SK-N-SH (cell line): Measurements from ENCODE around the gene SERPINA12. TPM values are rescaled to one million over a fixed set of nuclear protein-coding genes. Genes with fewer than 3 reads are reported as not detected.

Experiments used
- CTCF ChIA-PET: fragments of 300-600, 350-600 bp; formaldehyde crosslinking; extraction: SDS; loops from one replicate; lab custom pipeline; 2021; lab: Yijun Ruan, JAX
- POLR2A ChIA-PET: fragments of 350-600 bp; sonication (Branson Sonifier 250); formaldehyde crosslinking; extraction: SDS; loops from one replicate; lab custom pipeline; 2020; ENCODE audit warnings: antibody characterized with exemption, inconsistent platforms; lab: Yijun Ruan, JAX
- DNase-seq: peaks from one replicate; pipeline ENCODE4 v3.0.0; 2012
- H2AFZ ChIP-seq: fragments of 200-600 bp; sonication (generic); 2 replicates; pipeline ENCODE4 v1.8.1; 2016; ENCODE audit warnings: antibody characterized with exemption, mild to moderate bottlenecking, low read depth
- H3F3A ChIP-seq: fragments of 200-600 bp; sonication (generic); replicated peaks from 2 replicates; pipeline ENCODE3; 2016; ENCODE audit warnings: antibody characterized with exemption, mild to moderate bottlenecking; ENCODE audit not compliant: insufficient read depth
- H3K27ac ChIP-seq, 2 experiments: fragments of 200-500 bp in 1 of 2; fragments of 200-600 bp in 1 of 2; sonication (Bioruptor generic) in 1 of 2; sonication (generic), shearing (Covaris generic) in 1 of 2; 2 replicates each; pipeline versions ENCODE4 v1.5.1 to v1.6.1; 2014 to 2016; ENCODE audit warnings: low read depth in 2 of 2, inconsistent platforms in 1 of 2, low read length in 1 of 2, mild to moderate bottlenecking in 1 of 2, mixed read lengths in 1 of 2
- H3K27me3 ChIP-seq: fragments of 200-600 bp; sonication (generic), shearing (Covaris generic); 2 replicates; pipeline ENCODE4 v1.6.1; 2016; ENCODE audit warnings: mixed run types; ENCODE audit not compliant: insufficient read depth
- H3K36me3 ChIP-seq, 2 experiments: fragments of 200-500 bp in 1 of 2; fragments of 200-600 bp in 1 of 2; sonication (Bioruptor generic) in 1 of 2; sonication (generic) in 1 of 2; replicated peaks in 1 of 2; 2 replicates each; pipeline versions ENCODE3 to v1.5.1; 2014 to 2016; ENCODE audit warnings: low read length in 1 of 2, mild to moderate bottlenecking in 1 of 2; ENCODE audit not compliant: insufficient read depth in 2 of 2, control insufficient read depth in 1 of 2
- H3K4me1 ChIP-seq, 2 experiments: fragments of 200-500 bp in 1 of 2; fragments of 200-600 bp in 1 of 2; sonication (Bioruptor generic) in 1 of 2; sonication (generic), shearing (Covaris generic) in 1 of 2; 2 replicates each; pipeline versions ENCODE4 v1.5.1 to v1.6.1; 2014 to 2016; ENCODE audit warnings: low read depth in 1 of 2, low read length in 1 of 2, mixed run types in 1 of 2; ENCODE audit not compliant: insufficient read depth in 2 of 2, control insufficient read depth in 1 of 2
- H3K4me2 ChIP-seq: fragments of 200-600 bp; sonication (generic), shearing (Covaris generic); 2 replicates; pipeline ENCODE4 v1.6.1; 2017; ENCODE audit warnings: mixed run types
- H3K4me3 ChIP-seq, 2 experiments: fragments of 200-500 bp in 1 of 2; fragments of 200-600 bp in 1 of 2; sonication (Bioruptor generic) in 1 of 2; sonication (generic), shearing (Covaris generic) in 1 of 2; 2 replicates each; pipeline versions ENCODE4 v1.5.1 to v1.8.1; 2014 to 2016; ENCODE audit warnings: low read depth in 2 of 2, inconsistent platforms in 1 of 2, low read length in 1 of 2, mild to moderate bottlenecking in 1 of 2, mixed read lengths in 1 of 2, moderate library complexity in 1 of 2
- H3K79me2 ChIP-seq: fragments of 200-600 bp; sonication (generic); 2 replicates; pipeline ENCODE4 v1.8.1; 2017; ENCODE audit warnings: mild to moderate bottlenecking; ENCODE audit not compliant: insufficient read depth
- H3K9ac ChIP-seq: fragments of 200-600 bp; sonication (generic); 2 replicates; pipeline ENCODE4 v1.6.1; 2017; ENCODE audit warnings: mixed run types
- H3K9me2 ChIP-seq: fragments of 200-600 bp; sonication (generic); 2 replicates; pipeline ENCODE4 v1.6.1; 2017; ENCODE audit warnings: mixed run types
- H3K9me3 ChIP-seq: fragments of 200-600 bp; sonication (generic); 2 replicates; pipeline ENCODE4 v1.6.1; 2017; ENCODE audit warnings: mixed run types, mild to moderate bottlenecking, moderate library complexity
- H4K20me1 ChIP-seq: fragments of 200-600 bp; sonication (generic); 2 replicates; pipeline ENCODE4 v1.6.1; 2017; ENCODE audit warnings: mild to moderate bottlenecking, mixed run types; ENCODE audit not compliant: insufficient read depth
- ELF1 ChIP-seq: IDR thresholded peaks from 2 replicates; pipeline ENCODE4 v1.4.0; 2012
- FOSL2 ChIP-seq: IDR thresholded peaks from 2 replicates; pipeline ENCODE4 v1.4.0; 2012; ENCODE audit warnings: low read depth, mild to moderate bottlenecking, moderate library complexity, borderline replicate concordance
- IRF3 ChIP-seq: fragments of 150-350 bp; IDR thresholded peaks from 2 replicates; pipeline ENCODE4 v1.6.1; 2016; ENCODE audit warnings: mild to moderate bottlenecking, low read depth, low read length
- NRF1 ChIP-seq: IDR thresholded peaks from 2 replicates; pipeline ENCODE4 v1.6.1; 2012; ENCODE audit warnings: low read depth, mild to moderate bottlenecking, low read length
- PBX3 ChIP-seq: IDR thresholded peaks from 2 replicates; pipeline ENCODE4; 2012
- POLR2AphosphoS5 ChIP-seq: IDR thresholded peaks from 2 replicates; pipeline ENCODE4 v1.6.1; 2012; ENCODE audit warnings: low read depth, low read length
- RAD21 ChIP-seq: IDR thresholded peaks from 2 replicates; pipeline ENCODE4 v1.6.1; 2012; ENCODE audit warnings: mild to moderate bottlenecking, low read length
- REST ChIP-seq: IDR thresholded peaks from 2 replicates; pipeline ENCODE4 v1.6.1; 2012; ENCODE audit warnings: mild to moderate bottlenecking, low read depth, low read length, moderate library complexity
- TAF1 ChIP-seq: IDR thresholded peaks from 2 replicates; pipeline ENCODE4 v1.6.1; 2012; ENCODE audit warnings: low read depth, mild to moderate bottlenecking, low read length, moderate library complexity, borderline replicate concordance
- ZBTB33 ChIP-seq: IDR thresholded peaks from 2 replicates; pipeline ENCODE4 v1.4.0; 2012; ENCODE audit warnings: low read depth, borderline replicate concordance
- WGBS: methylation state at CpG from one replicate; pipeline ENCODE4 v1.1.6; 2017; ENCODE audit warnings: low lambda C conversion rate; 5-methylcytosine and 5-hydroxymethylcytosine counted together
- polyA plus RNA-seq, 3 experiments: library from polyadenylated mRNA; depleted of rRNA; stranded (reverse); fragments of >200 nt; gene quantifications; 2 replicates each; pipeline ENCODE4 v1.2.3, GENCODE V29; 2012

SERPINA12 gene
- polyA plus RNA-seq, 1 of the 3 experiments (the other 2 are of a cell fraction) = not detected

DNA sequence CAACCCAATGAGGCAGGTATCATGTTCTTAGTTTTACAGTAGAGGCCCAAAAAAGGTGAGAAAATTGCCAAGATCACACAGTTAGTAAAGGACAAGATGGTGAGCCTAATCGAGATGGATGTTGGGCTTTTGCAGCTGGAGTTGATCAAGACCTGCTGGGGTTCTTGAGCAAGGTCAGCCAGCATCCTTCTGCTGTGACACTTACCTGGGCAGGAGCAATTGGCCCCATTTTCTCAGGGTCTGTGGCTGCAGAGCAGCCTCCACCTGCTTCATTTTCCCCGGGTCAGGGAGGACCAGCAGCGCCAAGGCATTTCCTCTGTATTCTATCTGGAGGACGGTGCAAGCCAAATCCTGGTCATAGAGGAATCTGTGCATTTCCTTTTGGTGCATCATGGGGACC lies 63.1 kb downstream of the SERPINA12 start:
- H3K4me1 ChIP-seq = no peaks in the 10 kb centered on the region
- peaks cover 19% of the 10 kb centered on the region; the same call in 1 of the 2 replicates for H3K27me3 ChIP-seq
- no peaks in the 10 kb centered on the region for H3K36me3 ChIP-seq
- no peaks in the 10 kb centered on the region for H3F3A ChIP-seq
- no peaks in the 10 kb centered on the region for H3K9me2 ChIP-seq
- H4K20me1 ChIP-seq = no peaks in the 10 kb centered on the region
- no peak overlapping the region for H3K4me2 ChIP-seq
- no peak overlapping the region for H3K4me3 ChIP-seq
- 10% methylated on average over 2 of the region's 4 CpGs for WGBS
- ChIA-PET CTCF (interaction anchor here (1.1 to 1.5 kb wide), 2 partner anchors 13 to 24 kb away, joined by 4 to 8 read pairs; no protein-coding TSS in a partner anchor), POLR2A (no interaction called here)
- H3K9ac ChIP-seq = no peak overlapping the region
- TF ChIP-seq IRF3 (no peak), RAD21 (no peak), FOSL2 (no peak), ELF1 (no peak), NRF1 (no peak), REST (no peak), PBX3 (no peak), POLR2AphosphoS5 (no peak), TAF1 (no peak), ZBTB33 (no peak)
- H3K9me3 ChIP-seq = no peaks in the 10 kb centered on the region
- H2AFZ ChIP-seq = no peak overlapping the region
- no peak overlapping the region for H3K27ac ChIP-seq
- no peak for DNase-seq
- no peaks in the 10 kb centered on the region for H3K79me2 ChIP-seq
